ENCODE data around the gene DMAC2.
"Not testable (repeated sequence)": the region's sequence is repeated elsewhere in the genome, so short reads cannot be mapped to it uniquely, and the experiment has no call there.

DMAC2 gene

GRCh38 chr19:41439441-41440222, at the start of gene DMAC2:
Gene DMAC2 (minus strand): TSS chr19:41439912. CDS start chr19:41439899, 13 bp downstream.
- peak; percentile 98 for DNase-seq

DNA sequence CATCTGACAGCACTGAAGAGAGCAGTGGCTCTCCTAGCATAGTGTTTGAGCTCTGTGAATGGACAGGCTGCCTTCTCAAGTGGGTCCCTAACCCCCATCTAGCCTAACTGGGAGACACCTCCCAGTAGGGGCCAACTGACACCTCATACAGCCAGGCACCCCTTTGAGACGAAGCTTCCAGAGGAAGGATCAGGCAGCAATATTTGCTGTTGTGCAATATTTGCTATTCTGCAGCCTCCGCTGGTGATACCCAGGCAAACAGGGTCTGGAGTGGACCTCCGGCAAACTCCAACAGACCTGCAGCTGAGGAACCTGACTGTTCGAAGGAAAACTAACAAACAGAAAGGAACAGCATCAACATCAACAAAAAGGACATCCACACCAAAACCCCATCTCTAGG, 47.2 kb upstream of the DMAC2 start:
- DNase-seq, result not testable (repeated sequence)

- DNase-seq, result no peak
Observed at GRCh38 chr19:41484822-41485221, 45.1 kb upstream of the DMAC2 start.

GRCh38 chr19:41480336-41480735, 40.6 kb upstream of the DMAC2 start:
- no peak for DNase-seq

- DNase-seq, result no peak
Observed at GRCh38 chr19:41479757-41480191, 40.1 kb upstream of the DMAC2 start.

DNA sequence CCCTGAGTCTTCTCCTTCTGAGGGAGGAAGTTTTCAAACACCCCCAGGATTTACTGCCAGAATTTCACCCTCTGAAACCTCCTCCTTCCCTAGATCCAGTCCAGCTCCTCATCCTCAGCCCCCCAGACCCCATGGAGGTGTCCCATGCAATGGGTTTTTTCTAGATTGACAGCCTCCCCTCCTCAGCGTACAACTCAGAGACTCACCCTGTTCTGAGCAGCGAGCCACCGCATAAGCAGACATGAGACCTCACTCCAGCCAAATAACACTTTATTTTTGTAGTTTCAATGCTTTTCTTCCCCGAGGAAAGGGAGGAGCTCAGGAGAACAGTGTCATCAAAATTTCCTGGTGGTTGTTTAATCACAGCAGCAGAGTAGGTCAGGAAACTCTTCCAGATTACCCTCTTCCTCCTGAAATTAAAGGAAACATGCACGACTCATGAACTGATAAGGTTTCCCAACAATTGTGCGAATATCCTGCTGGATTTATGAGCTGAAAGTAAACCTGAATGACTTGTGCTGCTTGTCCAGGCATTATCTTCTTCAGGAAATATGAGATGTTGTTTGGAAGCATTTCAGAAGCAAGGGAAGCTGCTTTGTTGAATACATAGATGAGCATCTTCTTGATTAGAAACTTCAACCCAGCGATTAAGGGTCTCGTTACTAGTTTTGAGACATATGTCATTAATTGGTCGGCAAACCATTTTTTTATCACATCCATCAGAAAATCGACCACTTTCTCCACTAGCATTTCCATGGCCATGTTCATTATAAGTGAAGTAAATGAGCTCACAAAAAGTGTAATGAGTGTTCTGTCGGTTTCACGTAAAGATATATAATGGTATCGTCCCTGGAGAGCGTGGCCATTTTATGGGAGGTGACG, 39.4 kb upstream of the DMAC2 start:
- no peak for DNase-seq

GRCh38 chr19:41478171-41478570, 38.5 kb upstream of the DMAC2 start:
- no peak for DNase-seq

DNA sequence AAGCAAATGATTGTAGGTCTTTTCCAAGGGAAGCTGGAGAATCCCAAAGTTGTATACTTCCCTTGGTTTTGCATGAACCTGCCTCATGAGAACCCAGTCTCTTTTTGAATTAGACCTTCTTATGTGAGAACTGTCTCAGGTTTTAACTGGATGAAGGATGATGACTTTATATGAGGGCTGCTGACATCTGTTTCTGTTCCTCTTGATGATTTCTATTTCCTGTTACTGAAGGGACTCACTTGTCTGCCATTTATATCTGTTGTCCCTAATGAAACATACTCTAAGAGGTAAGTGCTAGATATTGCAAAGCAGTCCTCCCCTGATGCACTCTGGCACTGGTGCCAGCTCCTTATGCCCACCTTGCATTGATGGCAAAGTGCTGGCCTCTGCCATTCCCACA, 36.9 kb upstream of the DMAC2 start:
- DNase-seq, result no peak

DNA sequence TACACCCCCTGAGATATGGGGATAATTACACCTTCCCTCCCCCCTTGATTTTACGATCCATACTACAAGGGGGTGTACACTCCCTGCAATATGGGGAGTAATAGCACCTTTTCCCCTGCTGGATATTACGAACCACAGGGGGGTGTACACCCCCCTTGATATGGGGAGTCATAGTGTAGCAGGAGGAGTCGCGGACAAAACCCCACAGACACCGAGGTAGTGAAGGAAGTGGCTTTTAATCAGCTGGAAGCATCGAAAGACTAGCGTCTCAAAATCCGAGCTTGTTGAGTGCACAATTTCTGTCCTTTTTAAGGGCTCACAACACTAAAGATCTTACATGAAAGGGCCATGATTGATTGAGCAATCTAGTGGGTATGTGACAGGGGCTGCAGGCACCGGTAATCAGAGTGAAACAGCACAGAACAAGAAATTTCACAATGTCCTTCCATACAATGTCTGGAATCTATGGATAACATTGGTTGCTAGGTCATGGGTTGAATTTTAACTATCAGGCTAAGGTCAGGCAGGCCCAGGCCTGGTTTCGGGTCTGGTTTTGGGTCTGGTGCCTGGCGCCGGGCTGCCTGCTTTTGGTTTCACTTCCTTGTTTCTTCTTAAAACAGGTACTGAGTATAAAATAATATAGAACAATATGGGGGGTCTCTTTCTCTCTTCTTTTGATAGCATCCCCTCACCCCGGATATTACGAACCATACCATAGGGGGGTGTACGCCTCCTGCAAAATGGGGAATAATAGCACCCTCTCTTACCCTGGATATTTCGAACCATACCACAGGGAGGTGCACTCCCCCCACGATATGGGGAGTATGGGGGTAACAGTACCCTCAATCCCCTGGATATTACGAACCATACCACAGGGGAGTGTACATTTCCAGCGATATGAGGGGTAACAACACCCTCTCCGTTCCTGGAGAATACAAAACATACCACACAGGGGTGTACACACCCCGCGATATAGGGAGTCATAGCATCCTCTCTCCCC, 23.8 kb upstream of the DMAC2 start:
- DNase-seq, result not testable (repeated sequence)

- no peak for DNase-seq
Observed at GRCh38 chr19:41462497-41462896, 22.8 kb upstream of the DMAC2 start.

DNA sequence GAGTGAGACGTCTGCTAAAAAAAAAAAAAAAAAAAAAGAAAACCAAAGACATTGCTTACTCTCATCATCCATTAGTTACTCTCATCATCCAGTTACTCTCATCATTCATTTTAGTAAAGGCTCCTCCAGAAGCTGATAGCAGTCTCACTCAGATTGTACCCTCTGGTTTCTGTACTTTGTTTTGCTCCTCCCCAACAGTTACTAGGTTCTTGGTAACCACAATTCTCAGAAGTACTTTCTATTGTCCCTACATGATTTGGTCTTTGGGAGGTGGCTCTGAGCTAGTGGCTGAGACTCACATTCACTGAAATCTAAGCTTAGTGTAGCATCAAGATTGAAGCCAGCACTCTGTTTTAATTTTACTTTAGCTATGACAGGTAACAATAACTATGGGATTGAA, 17.5 kb upstream of the DMAC2 start:
- no peak for DNase-seq

GRCh38 chr19:41456342-41456918, 16.7 kb upstream of the DMAC2 start:
- peak; percentile 31 for DNase-seq

GRCh38 chr19:41455936-41456335, 16.2 kb upstream of the DMAC2 start:
- DNase-seq, result no peak

GRCh38 chr19:41452584-41453275, 13.0 kb upstream of the DMAC2 start:
- DNase-seq, result no peak

DNA sequence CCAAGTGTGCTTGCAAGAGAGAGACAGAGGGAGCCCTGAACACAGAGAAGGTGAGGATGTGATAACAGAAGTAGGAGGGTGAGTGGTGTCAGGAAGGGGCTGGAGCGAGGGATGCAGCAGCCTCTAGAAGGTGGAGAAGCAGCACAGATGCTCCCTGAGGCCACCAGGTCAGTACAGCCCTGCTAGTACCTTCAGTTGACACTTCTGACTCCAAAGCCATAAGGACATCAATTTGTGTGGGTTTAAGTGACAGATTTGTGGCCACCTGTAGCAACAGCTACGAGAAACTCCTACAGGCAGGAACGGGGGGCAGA, 10.1 kb upstream of the DMAC2 start:
- DNase-seq, result no peak

DNA sequence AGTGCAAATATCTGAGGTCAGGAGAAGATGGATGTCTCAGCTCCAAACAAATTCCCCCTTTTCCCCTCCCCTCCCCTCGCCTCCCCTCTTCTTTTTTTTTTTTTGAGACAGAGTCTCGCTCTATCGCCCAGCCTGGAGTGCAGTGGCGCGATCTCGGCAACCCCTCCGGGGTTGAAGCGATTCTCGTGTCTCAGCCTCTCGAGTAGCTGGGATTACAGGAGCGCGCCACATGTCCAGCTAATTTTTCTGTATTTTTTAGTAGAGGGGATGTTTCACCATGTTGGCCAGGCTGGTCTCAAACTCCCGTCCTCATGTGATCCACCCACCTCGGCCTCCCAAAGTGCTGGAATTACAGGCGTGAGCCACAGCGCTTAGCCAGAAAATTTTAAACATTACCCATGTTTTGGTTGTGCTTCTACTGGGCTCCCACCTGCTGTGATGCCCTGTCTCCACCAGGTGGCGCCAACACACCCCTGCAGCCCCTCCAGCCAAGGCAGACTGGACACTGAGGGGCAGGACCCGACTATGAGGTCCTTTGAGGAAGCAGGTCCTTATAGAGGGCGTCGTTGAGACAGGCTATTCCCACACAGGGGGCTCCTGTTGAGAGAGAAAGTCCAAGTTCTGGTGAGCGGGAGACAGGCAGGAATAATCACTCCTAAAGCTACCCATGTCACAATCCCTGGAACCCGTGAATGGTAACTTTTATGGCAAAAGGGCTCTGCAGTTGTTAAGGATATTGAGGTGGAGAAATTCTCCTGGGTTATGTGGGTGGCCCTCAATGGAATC, 9.6 kb upstream of the DMAC2 start:
- peak; percentile 75 for DNase-seq

DNA sequence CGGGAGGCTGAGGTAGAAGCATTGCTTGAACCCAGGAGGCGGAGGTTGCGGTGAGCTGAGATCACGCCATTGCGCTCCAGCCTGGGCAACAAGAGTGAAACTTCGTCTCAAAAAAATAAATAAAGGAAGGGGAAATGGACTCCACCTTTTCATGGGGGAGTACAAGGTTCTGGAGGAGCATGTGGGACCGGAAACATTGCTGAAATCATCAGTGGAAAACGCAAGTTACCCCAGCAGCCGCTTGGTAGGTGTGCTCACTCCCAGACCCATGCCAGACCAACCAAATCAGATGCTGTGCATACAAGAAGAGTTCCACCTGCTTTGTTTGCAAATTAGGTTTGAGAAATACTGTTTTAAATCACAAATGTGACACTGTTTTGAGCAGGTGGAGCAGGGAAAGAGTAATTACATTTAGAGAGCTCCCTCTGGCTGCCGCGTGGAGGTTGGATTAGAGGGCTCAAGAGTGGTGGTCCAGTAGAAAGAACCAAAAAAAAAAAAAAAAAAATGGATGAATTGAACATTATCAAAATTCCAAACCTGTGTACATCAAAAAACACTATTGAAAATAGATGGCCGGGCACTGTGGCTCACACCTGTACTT, 8.1 kb upstream of the DMAC2 start:
- no peak for DNase-seq

DNA sequence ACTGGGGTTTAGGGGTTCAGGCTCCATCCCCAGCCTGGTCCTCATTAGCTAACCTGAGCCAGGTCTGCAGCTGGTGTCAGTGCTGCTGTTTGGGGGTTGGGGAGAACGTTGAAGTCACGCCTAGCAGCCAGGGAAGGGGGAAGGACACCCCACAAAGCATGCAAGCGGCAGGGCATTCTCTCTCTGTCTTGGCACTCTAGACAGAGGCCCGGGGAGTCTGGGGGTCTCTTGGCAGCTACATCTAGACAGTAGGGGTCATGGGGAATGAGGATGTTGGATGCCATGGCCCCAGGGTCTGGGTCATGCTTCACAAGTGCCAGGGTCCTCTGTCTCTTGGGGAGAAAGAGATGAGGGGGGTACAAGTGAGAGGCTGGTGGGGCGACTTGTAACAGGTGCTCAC, 5.9 kb upstream of the DMAC2 start:
- no peak for DNase-seq

- no peak for DNase-seq
Observed at GRCh38 chr19:41443813-41444455, 4.2 kb upstream of the DMAC2 start.

All from EL (cell line).